ENCODE measurements around the gene MBOAT7. TPM values are rescaled to one million over a fixed set of nuclear protein-coding genes. Genes with fewer than 3 reads are reported as not detected.
"Not testable (repeated sequence)": the region's sequence is repeated elsewhere in the genome, so short reads cannot be mapped to it uniquely, and the experiment has no call there.

Gene MBOAT7
- total RNA-seq, 2 donors from 2014 or later, result 40.5 to 98.9 TPM

- TF ChIP-seq POLR2A (IDR thresholded peaks at IDR 0.05), result no peak
- TF ChIP-seq CTCF (IDR thresholded peaks at IDR 0.05), result no peak
- no peak for DNase-seq
- Histone ChIP-seq H3K4me1 (peaks cover 12% of the 10 kb centered on the region), H3K9me3 (no peaks in the 10 kb centered on the region), H3K27ac (peak overlapping the region in 2 of 4 donors; percentile 89 to 94), H3K36me3 (replicated peaks in 1 of 2; ENCODE audit: insufficient read depth in 1 of 2, low read depth in 2 of 2) (no peaks in the 10 kb centered on the region), H3K4me3 (no peak overlapping the region), H3K27me3 (no peaks in the 10 kb centered on the region)
- no peak for ATAC-seq
- WGBS, 2 donors, result 74 to 76% methylated on average over 2 to 18 of the region's 25 CpGs
- intact Hi-C loops (cut with DNase I), result no loop called here
These were observed 15.2 kb downstream of the MBOAT7 start for GRCh38 chr19:54173951-54174834.

GRCh38 chr19:54173359-54173699 is 16.1 kb downstream of the MBOAT7 start:
- H3K4me3 ChIP-seq, result no peak overlapping the region
- no peaks in the 10 kb centered on the region for H3K27me3 ChIP-seq
- peak overlapping the region; percentile 77 to 94 (median 86) for H3K27ac ChIP-seq
- intact Hi-C loops (cut with DNase I), result no loop called here
- DNase-seq, result no peak
- TF ChIP-seq CTCF (IDR thresholded peaks at IDR 0.05) (no peak), POLR2A (IDR thresholded peaks at IDR 0.05) (no peak)
- 37 to 90% methylated on average over 3 to 15 of the region's 15 CpGs for WGBS, 2 donors
- H3K9me3 ChIP-seq, result no peaks in the 10 kb centered on the region
- no peaks in the 10 kb centered on the region for H3K36me3 ChIP-seq (replicated peaks in 1 of 2; ENCODE audit: insufficient read depth in 1 of 2, low read depth in 2 of 2)
- peaks cover 14% of the 10 kb centered on the region for H3K4me1 ChIP-seq
- no peak for ATAC-seq

- H3K27me3 ChIP-seq, result no peaks in the 10 kb centered on the region
- H3K27ac ChIP-seq, result peak within 1 kb of the TSS; percentile 77 to 94 (median 86)
- 0 to 4% methylated on average over 6 to 12 of the region's 13 CpGs for WGBS, 2 donors
- no peaks in the 10 kb centered on the region for H3K36me3 ChIP-seq (replicated peaks in 1 of 2; ENCODE audit: insufficient read depth in 1 of 2, low read depth in 2 of 2)
- H3K9me3 ChIP-seq, result no peaks in the 10 kb centered on the region
- ATAC-seq, result peak; percentile 98
- TF ChIP-seq CTCF (IDR thresholded peaks at IDR 0.05) (peak; percentile 31 to 96 (median 95)), POLR2A (IDR thresholded peaks at IDR 0.05) (peak; percentile 41 to 81 (median 81))
- intact Hi-C loops (cut with DNase I), result no loop called here
- H3K4me3 ChIP-seq, result peak within 1 kb of the TSS; percentile 20 to 36
- peak; percentile 90 to 94 (median 94) for DNase-seq
- peaks cover 15% of the 10 kb centered on the region for H3K4me1 ChIP-seq
These were observed 16.7 kb downstream of the MBOAT7 start, which contains the start of gene TMC4 for GRCh38 chr19:54172471-54173358. Gene TMC4 (minus strand): TSS chr19:54173160. CDS start chr19:54173117, 43 bp downstream.

- Histone ChIP-seq H3K27ac (peak overlapping the region in 3 of 4 donors; percentile 84 to 94 (median 89)), H3K4me1 (peaks cover 15% of the 10 kb centered on the region)
- 59 to 64% methylated on average over 15 to 16 of the region's 23 CpGs for WGBS, 2 donors
- H3K27me3 ChIP-seq; DNase-seq; intact Hi-C loops (cut with DNase I); ATAC-seq; H3K9me3 ChIP-seq; H3K36me3 ChIP-seq (replicated peaks in 1 of 2; ENCODE audit: insufficient read depth in 1 of 2, low read depth in 2 of 2); H3K4me3 ChIP-seq: not testable (repeated sequence)
These were observed 17.5 kb downstream of the MBOAT7 start for GRCh38 chr19:54171736-54172431.

All from body of pancreas (tissue), 4 donors.